GM23338 (cell line): ENCODE results near the gene TIA1. TPM values are rescaled to one million over a fixed set of nuclear protein-coding genes. Genes with fewer than 3 reads are reported as not detected.

Source experiments
- ATAC-seq: fragments of 200-7000 bp; cut with Tn5 transposase; 3 replicates; pipeline ENCODE4 v1.9.1; 2020
- DNase-seq: peaks from one replicate; pipeline ENCODE4 v3.0.0-alpha.2; 2015; ENCODE audit warnings: low spot score
- H2AFZ ChIP-seq: fragments of 200-600 bp; sonication (generic); 2 replicates; pipeline ENCODE4 v1.8.0; 2016; ENCODE audit warnings: antibody characterized with exemption, mild to moderate bottlenecking, moderate library complexity
- H3F3A ChIP-seq: fragments of 200-600 bp; sonication (generic); replicated peaks from 2 replicates; pipeline ENCODE4 v1.8.0; 2017; ENCODE audit warnings: antibody characterized with exemption, mixed run types, low read depth
- H3K27ac ChIP-seq: fragments of 200-600 bp; sonication (generic); 2 replicates; pipeline ENCODE4 v1.6.1; 2016; ENCODE audit warnings: low read depth
- H3K27me3 ChIP-seq: fragments of 200-600 bp; sonication (generic); 2 replicates; pipeline ENCODE4 v1.8.0; 2016; ENCODE audit warnings: mild to moderate bottlenecking, mixed run types, moderate library complexity; ENCODE audit not compliant: insufficient read depth
- H3K36me3 ChIP-seq: fragments of 200-600 bp; sonication (generic); 2 replicates; pipeline ENCODE4 v1.8.0; 2016; ENCODE audit warnings: mild to moderate bottlenecking; ENCODE audit not compliant: insufficient read depth
- H3K4me1 ChIP-seq: fragments of 200-600 bp; sonication (generic); 2 replicates; pipeline ENCODE4 v1.8.0; 2016; ENCODE audit warnings: mild to moderate bottlenecking, moderate library complexity; ENCODE audit not compliant: insufficient read depth
- H3K4me2 ChIP-seq: fragments of 200-600 bp; sonication (generic); 2 replicates; pipeline ENCODE4 v1.7.1; 2017; ENCODE audit warnings: mixed run types
- H3K4me3 ChIP-seq: fragments of 200-600 bp; sonication (generic); 2 replicates; pipeline ENCODE4 v1.6.1; 2016; ENCODE audit warnings: mixed run types
- H3K79me2 ChIP-seq: fragments of 200-600 bp; sonication (generic); replicated peaks from 2 replicates; pipeline ENCODE4 v1.8.0; 2017; ENCODE audit warnings: mild to moderate bottlenecking; ENCODE audit not compliant: insufficient read depth
- H3K9me2 ChIP-seq: fragments of 200-600 bp; sonication (generic); 2 replicates; pipeline ENCODE4 v1.8.0; 2017; ENCODE audit not compliant: insufficient read depth
- H4K20me1 ChIP-seq: fragments of 200-600 bp; sonication (generic); replicated peaks from 2 replicates; pipeline ENCODE4 v1.8.0; 2017; ENCODE audit warnings: mild to moderate bottlenecking; ENCODE audit not compliant: insufficient read depth
- H3K27ac Mint-ChIP-seq: 2 replicates; pipeline ENCODE4 v1.8.0; 2020; ENCODE audit warnings: inconsistent platforms, mild to moderate bottlenecking, moderate library complexity, mixed read lengths
- H3K27me3 Mint-ChIP-seq: 3 replicates; pipeline ENCODE4 v1.8.0; 2022; ENCODE audit warnings: low read depth, mild to moderate bottlenecking, moderate library complexity, mixed read lengths, inconsistent platforms; ENCODE audit not compliant: insufficient read depth, poor library complexity
- H3K36me3 Mint-ChIP-seq: 3 replicates; pipeline ENCODE4 v1.8.0; 2021; ENCODE audit warnings: low read depth, mild to moderate bottlenecking, inconsistent platforms, moderate library complexity, mixed read lengths
- H3K4me1 Mint-ChIP-seq: 3 replicates; pipeline ENCODE4 v1.8.0; 2020; ENCODE audit warnings: mild to moderate bottlenecking, inconsistent platforms, mixed read lengths
- H3K4me3 Mint-ChIP-seq: 3 replicates; pipeline ENCODE4 v1.8.0; 2021; ENCODE audit warnings: moderate library complexity, mild to moderate bottlenecking, inconsistent platforms, mixed read lengths
- H3K9me3 Mint-ChIP-seq: 3 replicates; pipeline ENCODE4 v1.8.0; 2020; ENCODE audit warnings: moderate library complexity, mild to moderate bottlenecking, inconsistent platforms, mixed read lengths
- CREB1 ChIP-seq: fragments of 250-450 bp; sonication (Bioruptor Pico); IDR thresholded peaks from 2 replicates; pipeline ENCODE4 v1.5.0; 2020; ENCODE audit warnings: low read depth, mild to moderate bottlenecking, moderate library complexity
- EZH2 ChIP-seq: fragments of 200-600 bp; sonication (generic); IDR thresholded peaks from one replicate; pipeline ENCODE4 v1.8.0; 2017; ENCODE audit warnings: antibody characterized with exemption, mild to moderate bottlenecking, low read depth; ENCODE audit not compliant: unreplicated experiment
- EZH2phosphoT487 ChIP-seq: fragments of 200-600 bp; sonication (generic); IDR thresholded peaks from one replicate; pipeline ENCODE4 v1.8.1; 2018; ENCODE audit warnings: antibody characterized with exemption; ENCODE audit not compliant: unreplicated experiment
- JUNB ChIP-seq: IDR thresholded peaks from one replicate; pipeline ENCODE4 v1.6.1; 2016; ENCODE audit warnings: antibody characterized with exemption; ENCODE audit not compliant: unreplicated experiment
- NANOG ChIP-seq: IDR thresholded peaks from 2 replicates; pipeline ENCODE4 v1.6.1; 2016; ENCODE audit warnings: antibody characterized with exemption, borderline replicate concordance
- POLR2AphosphoS5 ChIP-seq: IDR thresholded peaks from 2 replicates; pipeline ENCODE4 v1.6.1; 2016; ENCODE audit warnings: antibody characterized with exemption, low read depth
- STAT1 ChIP-seq: IDR thresholded peaks from one replicate; pipeline ENCODE4 v1.6.1; 2016; ENCODE audit warnings: antibody characterized with exemption; ENCODE audit not compliant: unreplicated experiment
- ZNF114 ChIP-seq: fragments of 250-450 bp; sonication (Bioruptor Pico); IDR thresholded peaks from 2 replicates; pipeline ENCODE4 v1.5.0; 2020; ENCODE audit warnings: mild to moderate bottlenecking, moderate library complexity
- ZNF331 ChIP-seq: fragments of 250-450 bp; sonication (Bioruptor Pico); IDR thresholded peaks from 2 replicates; pipeline ENCODE4 v1.5.0; 2020; ENCODE audit warnings: low read depth, mild to moderate bottlenecking, moderate library complexity
- polyA plus RNA-seq: library from polyadenylated mRNA; unstranded; fragments of >200 nt; fragmentation: Nextera tagmentation; extraction: Ambion mirVana; gene quantifications from 2 replicates; pipeline ENCODE4 v1.2.1, GENCODE V29; 2016
- total RNA-seq: library from RNA; depleted of rRNA; stranded (reverse); fragments of >200 nt; shearing (Covaris generic); gene quantifications from 2 replicates; pipeline ENCODE4 v1.2.3, GENCODE V29; 2014
- TF ChIP-seq, protein P1 (sequence below): fragments of 250-450 bp; sonication (Bioruptor Pico); IDR thresholded peaks from 2 replicates; pipeline ENCODE4 v1.5.0; 2020; ENCODE audit warnings: mild to moderate bottlenecking, moderate library complexity
- TF ChIP-seq, protein P2 (sequence below), 2 experiments: fragments of 200-600 bp in 1 of 2; sonication (generic) in 1 of 2; conservative IDR thresholded peaks; 2 replicates each; pipeline versions ENCODE4 v1.5.1 to v1.6.1; 2016 to 2017; ENCODE audit warnings: antibody characterized with exemption in 2 of 2, low read depth in 2 of 2, mild to moderate bottlenecking in 2 of 2, moderate library complexity in 1 of 2
- TF ChIP-seq, protein P3 (sequence below): IDR thresholded peaks from 2 replicates; pipeline ENCODE4 v1.6.1; 2016; ENCODE audit warnings: antibody characterized with exemption
- TF ChIP-seq, protein P4 (sequence below): IDR thresholded peaks from one replicate; pipeline ENCODE4 v1.6.1; 2018; ENCODE audit warnings: antibody characterized with exemption; ENCODE audit not compliant: unreplicated experiment

TIA1 gene
- total and polyA plus RNA-seq, 2 experiments from 2014 or later, result 130 to 179 TPM

DNA sequence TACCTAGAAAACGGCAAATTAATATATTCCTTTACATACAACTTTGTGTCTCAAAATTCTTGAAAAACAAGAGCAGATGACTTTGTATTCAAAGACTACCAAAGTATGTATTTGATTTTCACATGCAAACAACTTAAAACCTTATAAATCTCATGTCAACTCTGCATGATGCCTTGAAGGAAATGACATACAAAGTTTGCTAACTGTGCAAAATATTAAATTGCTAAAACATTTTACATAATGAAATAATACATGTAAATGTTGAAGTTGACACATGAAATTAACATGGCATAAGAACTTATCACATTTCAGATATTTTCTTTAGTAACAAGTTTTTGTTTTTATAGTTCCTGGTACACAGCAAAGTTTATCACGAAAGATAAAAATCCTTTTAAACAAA, 36.8 kb downstream of the TIA1 start:
- Histone ChIP-seq H3K27ac (no peak overlapping the region), H3K4me3 (no peak overlapping the region), H3K27me3 (no peaks in the 10 kb centered on the region), H4K20me1 (peaks cover 15% of the 10 kb centered on the region), H3K4me1 (no peaks in the 10 kb centered on the region), H2AFZ (no peak overlapping the region), H3K9me2 (no peaks in the 10 kb centered on the region), H3K79me2 (no peaks in the 10 kb centered on the region), H3K4me2 (no peak overlapping the region), H3K36me3 (peaks cover 38% of the 10 kb centered on the region), H3F3A (peaks cover 15% of the 10 kb centered on the region; the same call in 1 of the 2 replicates)
- H3K9me3 Mint-ChIP-seq, result no peaks in the 10 kb centered on the region
- no peaks in the 10 kb centered on the region for H3K4me1 Mint-ChIP-seq
- DNase-seq (no peak), ATAC-seq (no peak)
- no peaks in the 10 kb centered on the region for H3K27me3 Mint-ChIP-seq
- no peak overlapping the region for H3K4me3 Mint-ChIP-seq
- TF ChIP-seq POLR2AphosphoS5 (no peak), ZNF114 (CRISPR knock-in tag) (no peak), EZH2 (no peak), NANOG (no peak), CREB1 (CRISPR knock-in tag) (no peak), STAT1 (no peak), ZNF331 (no peak), JUNB (no peak), EZH2phosphoT487 (no peak)
- TF ChIP-seq, protein P1, sequence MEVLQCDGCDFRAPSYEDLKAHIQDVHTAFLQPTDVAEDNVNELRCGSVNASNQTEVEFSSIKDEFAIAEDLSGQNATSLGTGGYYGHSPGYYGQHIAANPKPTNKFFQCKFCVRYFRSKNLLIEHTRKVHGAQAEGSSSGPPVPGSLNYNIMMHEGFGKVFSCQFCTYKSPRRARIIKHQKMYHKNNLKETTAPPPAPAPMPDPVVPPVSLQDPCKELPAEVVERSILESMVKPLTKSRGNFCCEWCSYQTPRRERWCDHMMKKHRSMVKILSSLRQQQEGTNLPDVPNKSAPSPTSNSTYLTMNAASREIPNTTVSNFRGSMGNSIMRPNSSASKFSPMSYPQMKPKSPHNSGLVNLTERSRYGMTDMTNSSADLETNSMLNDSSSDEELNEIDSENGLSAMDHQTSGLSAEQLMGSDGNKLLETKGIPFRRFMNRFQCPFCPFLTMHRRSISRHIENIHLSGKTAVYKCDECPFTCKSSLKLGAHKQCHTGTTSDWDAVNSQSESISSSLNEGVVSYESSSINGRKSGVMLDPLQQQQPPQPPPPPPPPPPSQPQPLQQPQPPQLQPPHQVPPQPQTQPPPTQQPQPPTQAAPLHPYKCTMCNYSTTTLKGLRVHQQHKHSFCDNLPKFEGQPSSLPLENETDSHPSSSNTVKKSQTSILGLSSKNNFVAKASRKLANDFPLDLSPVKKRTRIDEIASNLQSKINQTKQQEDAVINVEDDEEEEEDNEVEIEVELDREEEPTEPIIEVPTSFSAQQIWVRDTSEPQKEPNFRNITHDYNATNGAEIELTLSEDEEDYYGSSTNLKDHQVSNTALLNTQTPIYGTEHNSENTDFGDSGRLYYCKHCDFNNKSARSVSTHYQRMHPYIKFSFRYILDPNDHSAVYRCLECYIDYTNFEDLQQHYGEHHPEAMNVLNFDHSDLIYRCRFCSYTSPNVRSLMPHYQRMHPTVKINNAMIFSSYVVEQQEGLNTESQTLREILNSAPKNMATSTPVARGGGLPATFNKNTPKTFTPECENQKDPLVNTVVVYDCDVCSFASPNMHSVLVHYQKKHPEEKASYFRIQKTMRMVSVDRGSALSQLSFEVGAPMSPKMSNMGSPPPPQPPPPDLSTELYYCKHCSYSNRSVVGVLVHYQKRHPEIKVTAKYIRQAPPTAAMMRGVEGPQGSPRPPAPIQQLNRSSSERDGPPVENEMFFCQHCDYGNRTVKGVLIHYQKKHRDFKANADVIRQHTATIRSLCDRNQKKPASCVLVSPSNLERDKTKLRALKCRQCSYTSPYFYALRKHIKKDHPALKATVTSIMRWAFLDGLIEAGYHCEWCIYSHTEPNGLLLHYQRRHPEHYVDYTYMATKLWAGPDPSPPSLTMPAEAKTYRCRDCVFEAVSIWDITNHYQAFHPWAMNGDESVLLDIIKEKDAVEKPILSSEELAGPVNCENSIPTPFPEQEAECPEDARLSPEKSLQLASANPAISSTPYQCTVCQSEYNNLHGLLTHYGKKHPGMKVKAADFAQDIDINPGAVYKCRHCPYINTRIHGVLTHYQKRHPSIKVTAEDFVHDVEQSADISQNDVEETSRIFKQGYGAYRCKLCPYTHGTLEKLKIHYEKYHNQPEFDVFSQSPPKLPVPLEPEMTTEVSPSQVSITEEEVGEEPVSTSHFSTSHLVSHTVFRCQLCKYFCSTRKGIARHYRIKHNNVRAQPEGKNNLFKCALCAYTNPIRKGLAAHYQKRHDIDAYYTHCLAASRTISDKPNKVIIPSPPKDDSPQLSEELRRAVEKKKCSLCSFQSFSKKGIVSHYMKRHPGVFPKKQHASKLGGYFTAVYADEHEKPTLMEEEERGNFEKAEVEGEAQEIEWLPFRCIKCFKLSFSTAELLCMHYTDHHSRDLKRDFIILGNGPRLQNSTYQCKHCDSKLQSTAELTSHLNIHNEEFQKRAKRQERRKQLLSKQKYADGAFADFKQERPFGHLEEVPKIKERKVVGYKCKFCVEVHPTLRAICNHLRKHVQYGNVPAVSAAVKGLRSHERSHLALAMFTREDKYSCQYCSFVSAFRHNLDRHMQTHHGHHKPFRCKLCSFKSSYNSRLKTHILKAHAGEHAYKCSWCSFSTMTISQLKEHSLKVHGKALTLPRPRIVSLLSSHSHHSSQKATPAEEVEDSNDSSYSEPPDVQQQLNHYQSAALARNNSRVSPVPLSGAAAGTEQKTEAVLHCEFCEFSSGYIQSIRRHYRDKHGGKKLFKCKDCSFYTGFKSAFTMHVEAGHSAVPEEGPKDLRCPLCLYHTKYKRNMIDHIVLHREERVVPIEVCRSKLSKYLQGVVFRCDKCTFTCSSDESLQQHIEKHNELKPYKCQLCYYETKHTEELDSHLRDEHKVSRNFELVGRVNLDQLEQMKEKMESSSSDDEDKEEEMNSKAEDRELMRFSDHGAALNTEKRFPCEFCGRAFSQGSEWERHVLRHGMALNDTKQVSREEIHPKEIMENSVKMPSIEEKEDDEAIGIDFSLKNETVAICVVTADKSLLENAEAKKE (CRISPR knock-in tag), result no peak
- TF ChIP-seq, protein P2, sequence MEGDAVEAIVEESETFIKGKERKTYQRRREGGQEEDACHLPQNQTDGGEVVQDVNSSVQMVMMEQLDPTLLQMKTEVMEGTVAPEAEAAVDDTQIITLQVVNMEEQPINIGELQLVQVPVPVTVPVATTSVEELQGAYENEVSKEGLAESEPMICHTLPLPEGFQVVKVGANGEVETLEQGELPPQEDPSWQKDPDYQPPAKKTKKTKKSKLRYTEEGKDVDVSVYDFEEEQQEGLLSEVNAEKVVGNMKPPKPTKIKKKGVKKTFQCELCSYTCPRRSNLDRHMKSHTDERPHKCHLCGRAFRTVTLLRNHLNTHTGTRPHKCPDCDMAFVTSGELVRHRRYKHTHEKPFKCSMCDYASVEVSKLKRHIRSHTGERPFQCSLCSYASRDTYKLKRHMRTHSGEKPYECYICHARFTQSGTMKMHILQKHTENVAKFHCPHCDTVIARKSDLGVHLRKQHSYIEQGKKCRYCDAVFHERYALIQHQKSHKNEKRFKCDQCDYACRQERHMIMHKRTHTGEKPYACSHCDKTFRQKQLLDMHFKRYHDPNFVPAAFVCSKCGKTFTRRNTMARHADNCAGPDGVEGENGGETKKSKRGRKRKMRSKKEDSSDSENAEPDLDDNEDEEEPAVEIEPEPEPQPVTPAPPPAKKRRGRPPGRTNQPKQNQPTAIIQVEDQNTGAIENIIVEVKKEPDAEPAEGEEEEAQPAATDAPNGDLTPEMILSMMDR (conservative IDR thresholded peaks at IDR 0.05; ENCODE audit: low read depth in 2 of 2), result no peak
- TF ChIP-seq, protein P3, sequence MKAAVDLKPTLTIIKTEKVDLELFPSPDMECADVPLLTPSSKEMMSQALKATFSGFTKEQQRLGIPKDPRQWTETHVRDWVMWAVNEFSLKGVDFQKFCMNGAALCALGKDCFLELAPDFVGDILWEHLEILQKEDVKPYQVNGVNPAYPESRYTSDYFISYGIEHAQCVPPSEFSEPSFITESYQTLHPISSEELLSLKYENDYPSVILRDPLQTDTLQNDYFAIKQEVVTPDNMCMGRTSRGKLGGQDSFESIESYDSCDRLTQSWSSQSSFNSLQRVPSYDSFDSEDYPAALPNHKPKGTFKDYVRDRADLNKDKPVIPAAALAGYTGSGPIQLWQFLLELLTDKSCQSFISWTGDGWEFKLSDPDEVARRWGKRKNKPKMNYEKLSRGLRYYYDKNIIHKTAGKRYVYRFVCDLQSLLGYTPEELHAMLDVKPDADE, result no peak
- TF ChIP-seq, protein P4, sequence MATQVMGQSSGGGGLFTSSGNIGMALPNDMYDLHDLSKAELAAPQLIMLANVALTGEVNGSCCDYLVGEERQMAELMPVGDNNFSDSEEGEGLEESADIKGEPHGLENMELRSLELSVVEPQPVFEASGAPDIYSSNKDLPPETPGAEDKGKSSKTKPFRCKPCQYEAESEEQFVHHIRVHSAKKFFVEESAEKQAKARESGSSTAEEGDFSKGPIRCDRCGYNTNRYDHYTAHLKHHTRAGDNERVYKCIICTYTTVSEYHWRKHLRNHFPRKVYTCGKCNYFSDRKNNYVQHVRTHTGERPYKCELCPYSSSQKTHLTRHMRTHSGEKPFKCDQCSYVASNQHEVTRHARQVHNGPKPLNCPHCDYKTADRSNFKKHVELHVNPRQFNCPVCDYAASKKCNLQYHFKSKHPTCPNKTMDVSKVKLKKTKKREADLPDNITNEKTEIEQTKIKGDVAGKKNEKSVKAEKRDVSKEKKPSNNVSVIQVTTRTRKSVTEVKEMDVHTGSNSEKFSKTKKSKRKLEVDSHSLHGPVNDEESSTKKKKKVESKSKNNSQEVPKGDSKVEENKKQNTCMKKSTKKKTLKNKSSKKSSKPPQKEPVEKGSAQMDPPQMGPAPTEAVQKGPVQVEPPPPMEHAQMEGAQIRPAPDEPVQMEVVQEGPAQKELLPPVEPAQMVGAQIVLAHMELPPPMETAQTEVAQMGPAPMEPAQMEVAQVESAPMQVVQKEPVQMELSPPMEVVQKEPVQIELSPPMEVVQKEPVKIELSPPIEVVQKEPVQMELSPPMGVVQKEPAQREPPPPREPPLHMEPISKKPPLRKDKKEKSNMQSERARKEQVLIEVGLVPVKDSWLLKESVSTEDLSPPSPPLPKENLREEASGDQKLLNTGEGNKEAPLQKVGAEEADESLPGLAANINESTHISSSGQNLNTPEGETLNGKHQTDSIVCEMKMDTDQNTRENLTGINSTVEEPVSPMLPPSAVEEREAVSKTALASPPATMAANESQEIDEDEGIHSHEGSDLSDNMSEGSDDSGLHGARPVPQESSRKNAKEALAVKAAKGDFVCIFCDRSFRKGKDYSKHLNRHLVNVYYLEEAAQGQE, result no peak
- peaks cover 56% of the 10 kb centered on the region for H3K36me3 Mint-ChIP-seq
- no peak overlapping the region for H3K27ac Mint-ChIP-seq
